ENCODE results near the gene PPP6C. TPM values are rescaled to one million over a fixed set of nuclear protein-coding genes. Genes with fewer than 3 reads are reported as not detected.

The PPP6C gene
- polyA plus RNA-seq, 6 donors from 2014 or later = 48.5 to 59.8 (median 56.6) TPM

Other genes with a start within 250 kb of the PPP6C start
- gene GOLGA1, start 248.7 kb downstream of the PPP6C start, polyA plus RNA-seq (ENCODE audit: low read depth in 6 of 6) = 1 to 10 TPM; 4.0 to 9.5 (median 6.1) TPM
- 1 to 10 TPM; 1.8 to 8.3 (median 2.7) TPM for gene SCAI, start 46.3 kb downstream of the PPP6C start, polyA plus RNA-seq (ENCODE audit: low read depth in 6 of 6)
- gene RABEPK, start 10.7 kb upstream of the PPP6C start, polyA plus RNA-seq (ENCODE audit: low read depth in 6 of 6) = 10 to 100 TPM in 5 of 6 donors, 1 to 10 TPM in 1; 6.8 to 18.6 (median 14.1) TPM
- 100 to 1,000 TPM; 106 to 189 (median 126) TPM for gene HSPA5, start 51.5 kb upstream of the PPP6C start, polyA plus RNA-seq (ENCODE audit: low read depth in 6 of 6)
- 10 to 100 TPM; 28.4 to 64.9 (median 39.0) TPM for gene GAPVD1, start 72.0 kb upstream of the PPP6C start, polyA plus RNA-seq (ENCODE audit: low read depth in 6 of 6)